ENCODE results near the gene GPR107.

GPR107 gene

DNA sequence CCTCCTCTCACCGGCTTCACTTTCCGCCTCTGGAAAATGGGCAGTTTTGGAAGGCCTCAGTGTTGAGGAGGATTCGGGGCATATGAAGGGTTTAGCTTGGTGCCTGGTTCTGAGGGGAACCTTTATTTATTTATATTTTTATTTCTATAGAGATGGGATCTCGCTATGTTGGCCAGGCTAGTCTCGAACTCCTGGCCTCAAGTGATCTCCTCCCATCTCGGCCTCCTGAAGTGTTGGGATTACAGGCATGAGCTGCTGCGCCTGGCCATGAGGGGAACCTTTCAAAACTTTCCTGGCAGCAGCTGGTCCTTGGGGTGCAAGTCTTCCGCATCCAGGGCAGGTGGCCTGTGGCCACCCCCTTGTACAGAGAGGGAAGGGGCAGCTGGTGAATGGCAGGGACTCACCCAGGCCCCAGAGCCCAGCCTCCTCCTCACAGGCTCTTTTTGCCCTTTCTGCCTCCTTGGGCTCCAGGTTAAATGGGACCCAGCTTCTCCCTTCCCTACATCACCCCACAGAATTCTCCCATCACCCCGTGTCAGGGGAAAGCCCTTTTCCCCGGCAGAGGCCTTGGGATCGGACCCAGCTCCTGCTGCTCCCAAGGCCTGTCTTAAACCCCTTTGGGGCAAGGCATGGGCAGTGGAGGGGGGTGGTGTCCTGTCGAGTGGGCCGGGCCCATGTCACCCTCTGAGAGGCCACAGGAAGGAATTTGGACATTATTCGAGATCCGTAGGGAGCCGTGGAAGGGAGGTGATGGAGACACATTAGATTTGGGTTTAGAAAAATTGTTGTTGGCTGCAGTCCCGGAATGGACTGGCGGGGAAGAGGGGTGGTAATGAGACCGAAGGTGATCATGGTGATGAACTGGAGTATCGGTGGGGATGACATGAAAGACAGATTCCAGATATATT, 124.4 kb downstream of the GPR107 start:
- in situ Hi-C loops (cut with MboI; ENCODE audit: low sequenced_read_pairs), result no loop called here

DNA sequence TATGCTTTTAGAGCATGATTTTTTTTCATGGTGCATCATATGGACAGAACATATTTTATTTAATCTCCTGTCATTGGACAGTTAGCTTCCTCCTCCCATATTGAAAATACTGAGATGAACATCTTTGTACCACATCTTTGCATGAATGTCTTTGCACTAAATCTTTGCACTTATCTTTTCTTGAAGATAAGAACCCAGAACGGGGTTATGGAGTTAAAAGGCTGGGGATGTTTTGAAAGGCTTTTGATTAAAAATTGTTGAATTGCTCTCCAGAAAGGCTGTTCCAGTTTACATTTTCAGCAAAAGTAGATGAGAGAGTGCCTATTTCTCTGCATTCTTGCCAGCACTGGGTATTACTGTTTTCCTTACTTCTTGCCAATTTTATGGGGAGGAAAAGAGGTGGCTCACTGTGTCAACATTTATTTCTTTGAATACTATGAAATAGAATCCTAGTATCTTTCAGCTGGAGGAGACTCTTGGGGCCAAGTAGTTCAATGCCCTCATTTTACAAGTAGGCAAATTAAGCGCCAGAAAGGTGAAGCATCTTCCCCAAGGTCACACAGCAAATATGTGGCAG, 125.7 kb downstream of the GPR107 start:
- in situ Hi-C loops (cut with MboI; ENCODE audit: low sequenced_read_pairs), result no loop called here

- in situ Hi-C loops (cut with MboI; ENCODE audit: low sequenced_read_pairs), result no loop called here
Measured at GRCh38 chr9:130180516-130180915, 126.8 kb downstream of the GPR107 start.

DNA sequence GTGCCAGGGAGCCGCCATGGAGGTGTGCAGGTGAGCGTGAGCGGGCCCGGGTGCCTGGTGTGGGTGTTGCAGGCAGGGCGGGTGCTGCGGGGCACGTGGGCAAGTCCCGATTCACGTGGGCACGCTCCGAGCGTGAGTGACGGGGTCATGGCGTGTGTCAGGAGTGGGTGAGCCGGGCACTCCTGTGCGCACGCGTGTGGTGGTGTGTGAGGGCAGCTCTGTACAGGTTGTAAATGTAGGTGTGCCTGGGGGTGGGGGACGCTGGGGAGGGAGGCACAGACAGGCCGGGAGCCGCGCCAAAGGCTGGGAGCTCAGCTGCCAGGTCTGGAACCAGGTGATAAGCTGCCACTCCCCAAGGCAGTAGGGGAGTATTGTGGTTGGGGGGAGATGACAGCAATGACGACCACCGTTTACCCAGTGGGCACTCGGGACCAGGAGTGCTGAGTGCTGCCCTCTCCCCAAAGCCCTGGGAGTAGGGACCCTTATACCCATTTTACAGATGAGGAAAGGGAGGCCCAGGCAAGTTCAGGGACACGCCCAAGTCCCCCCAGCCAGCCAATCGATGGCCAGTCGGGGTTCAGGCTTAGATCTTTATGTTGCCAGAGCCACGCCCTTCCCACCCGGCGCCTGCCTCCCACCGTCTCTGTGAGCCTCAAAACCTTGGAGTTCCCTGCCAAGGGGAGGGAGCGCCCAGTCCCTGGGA, 128.1 kb downstream of the GPR107 start:
- in situ Hi-C loops (cut with MboI; ENCODE audit: low sequenced_read_pairs), result no loop called here

- in situ Hi-C loops (cut with MboI; ENCODE audit: low sequenced_read_pairs), result no loop called here
Measured at GRCh38 chr9:130182381-130182909, 128.7 kb downstream of the GPR107 start.

DNA sequence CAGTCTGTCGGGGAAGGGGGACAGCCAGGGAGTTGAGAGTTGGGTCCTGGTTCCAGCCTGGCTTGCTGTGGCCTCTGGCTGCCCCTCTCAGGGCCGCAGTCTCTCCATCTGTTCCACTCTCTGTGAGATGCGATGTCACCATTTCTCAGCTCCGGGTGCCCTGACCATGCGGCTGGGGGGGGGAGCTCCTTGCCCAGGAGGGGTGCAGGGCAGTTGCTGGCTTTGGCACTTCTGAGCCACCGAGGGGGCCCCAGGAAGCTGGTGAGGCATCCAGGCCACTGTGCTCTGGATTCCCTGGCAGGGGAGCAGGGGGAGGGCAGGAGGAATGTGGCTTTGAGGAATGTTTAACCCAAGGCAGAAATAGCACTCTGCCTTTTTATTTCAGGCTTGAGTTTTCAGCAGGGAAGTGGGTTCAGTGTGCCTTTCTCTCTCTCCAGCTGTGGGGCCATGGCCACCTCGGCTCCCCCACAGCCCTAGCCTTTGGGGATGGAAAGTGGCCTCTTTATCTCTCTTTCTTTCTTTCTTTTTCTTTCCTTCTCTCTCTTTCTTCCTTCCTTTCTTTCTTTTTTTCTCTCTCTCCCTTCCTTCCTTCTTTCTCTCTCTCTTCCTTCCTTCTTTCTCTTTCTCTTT, 129.5 kb downstream of the GPR107 start:
- in situ Hi-C loops (cut with MboI; ENCODE audit: low sequenced_read_pairs), result no loop called here

GRCh38 chr9:130185017-130185416, 131.3 kb downstream of the GPR107 start:
- in situ Hi-C loops (cut with MboI; ENCODE audit: low sequenced_read_pairs), result no loop called here

DNA sequence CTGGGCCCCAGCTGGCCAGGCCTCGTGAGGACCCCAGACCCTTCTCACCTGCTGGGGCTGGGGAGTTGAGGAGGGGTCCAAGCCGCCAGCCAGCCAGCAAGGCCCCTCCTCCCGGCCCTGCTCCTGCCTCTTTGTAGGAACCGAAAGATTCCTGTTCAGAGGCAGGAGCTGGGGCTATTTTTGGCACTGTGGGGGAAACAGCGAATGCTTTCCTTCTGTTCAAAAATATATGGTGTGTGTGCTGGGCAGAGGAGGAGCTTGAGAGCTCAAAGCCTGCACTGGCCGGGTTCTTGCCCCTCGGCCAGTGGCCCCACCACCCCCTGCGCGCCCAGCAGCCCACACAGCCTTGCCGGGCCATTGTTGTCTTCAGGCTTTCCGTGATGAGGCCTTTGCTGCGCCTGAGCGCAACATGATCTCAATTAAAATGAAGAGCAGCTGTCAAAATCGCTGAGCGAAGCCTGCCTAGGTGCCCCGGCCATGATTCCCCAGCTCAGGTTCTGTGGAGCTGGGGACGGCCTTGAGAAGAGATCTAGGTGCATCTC, 131.9 kb downstream of the GPR107 start:
- in situ Hi-C loops (cut with MboI; ENCODE audit: low sequenced_read_pairs), result no loop called here

DNA sequence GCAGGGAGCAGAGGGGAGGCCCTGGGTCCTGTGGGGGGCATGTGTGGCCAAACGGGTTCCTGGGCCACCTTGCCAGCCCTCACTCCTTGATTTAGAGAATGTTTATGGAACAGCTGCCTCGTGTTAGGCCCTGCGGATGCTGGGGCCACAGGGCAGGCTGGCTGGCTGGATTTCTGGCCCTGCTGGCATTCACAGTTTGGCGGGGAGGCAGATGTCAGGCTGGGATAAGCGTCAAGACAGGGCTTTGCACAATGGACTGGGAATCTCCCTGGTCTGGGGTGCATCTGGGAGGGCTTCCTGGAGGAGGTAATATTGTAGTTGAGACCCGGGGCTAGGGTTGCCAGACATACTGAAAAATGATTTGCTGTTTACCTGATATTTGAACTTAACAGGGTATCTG, 132.3 kb downstream of the GPR107 start:
- in situ Hi-C loops (cut with MboI; ENCODE audit: low sequenced_read_pairs), result no loop called here

DNA sequence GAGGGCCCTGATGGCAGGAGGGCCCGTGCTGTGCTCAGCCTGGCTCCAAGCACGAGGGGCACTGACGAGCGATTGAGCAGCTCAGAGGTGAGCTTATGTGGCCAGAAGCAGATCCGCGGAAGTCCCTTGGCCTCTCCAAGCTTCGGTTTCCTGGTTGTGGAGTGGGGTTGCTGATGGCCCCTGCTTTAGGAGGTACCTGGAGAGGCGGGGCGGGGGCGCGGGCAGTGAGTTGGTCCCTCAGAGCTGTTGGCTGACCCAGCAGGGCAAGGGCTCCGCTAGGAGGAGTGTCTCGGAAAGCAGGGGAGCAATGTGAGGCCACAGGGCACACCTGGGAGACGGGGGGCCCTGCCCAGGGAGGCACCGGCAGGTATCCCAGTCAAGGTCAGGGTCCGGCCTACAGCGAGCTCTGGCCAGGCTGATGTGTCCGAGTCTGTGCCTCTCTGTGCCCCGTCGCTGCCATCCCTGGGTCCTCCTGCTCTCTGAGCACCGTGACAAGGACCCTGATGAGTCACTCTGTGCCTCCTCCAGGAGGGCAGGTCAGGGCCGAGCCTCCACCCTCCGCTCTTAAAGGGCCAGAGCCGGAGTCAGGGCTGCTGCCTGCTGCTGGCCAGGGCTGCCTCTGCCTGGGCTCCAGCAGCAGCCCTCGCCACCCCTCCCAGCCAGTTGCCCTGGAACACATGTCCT, 133.3 kb downstream of the GPR107 start:
- in situ Hi-C loops (cut with MboI; ENCODE audit: low sequenced_read_pairs), result no loop called here

DNA sequence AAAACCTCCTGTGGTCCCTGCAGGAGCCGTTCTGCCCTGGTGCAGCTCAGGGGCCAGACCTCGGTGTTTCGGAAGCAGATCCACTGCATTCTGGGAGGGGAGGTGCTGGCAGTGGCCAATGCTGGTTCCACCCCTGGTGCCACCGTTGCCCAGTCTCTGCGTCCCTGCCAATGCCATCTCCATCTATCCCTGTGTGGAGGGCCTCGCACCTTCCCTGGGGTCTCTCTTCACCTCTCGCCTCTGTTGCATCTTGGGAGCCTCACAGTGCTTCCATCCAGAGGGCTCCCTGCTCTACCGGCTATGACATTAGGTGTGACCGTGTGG, 133.8 kb downstream of the GPR107 start:
- in situ Hi-C loops (cut with MboI; ENCODE audit: low sequenced_read_pairs), result no loop called here

DNA sequence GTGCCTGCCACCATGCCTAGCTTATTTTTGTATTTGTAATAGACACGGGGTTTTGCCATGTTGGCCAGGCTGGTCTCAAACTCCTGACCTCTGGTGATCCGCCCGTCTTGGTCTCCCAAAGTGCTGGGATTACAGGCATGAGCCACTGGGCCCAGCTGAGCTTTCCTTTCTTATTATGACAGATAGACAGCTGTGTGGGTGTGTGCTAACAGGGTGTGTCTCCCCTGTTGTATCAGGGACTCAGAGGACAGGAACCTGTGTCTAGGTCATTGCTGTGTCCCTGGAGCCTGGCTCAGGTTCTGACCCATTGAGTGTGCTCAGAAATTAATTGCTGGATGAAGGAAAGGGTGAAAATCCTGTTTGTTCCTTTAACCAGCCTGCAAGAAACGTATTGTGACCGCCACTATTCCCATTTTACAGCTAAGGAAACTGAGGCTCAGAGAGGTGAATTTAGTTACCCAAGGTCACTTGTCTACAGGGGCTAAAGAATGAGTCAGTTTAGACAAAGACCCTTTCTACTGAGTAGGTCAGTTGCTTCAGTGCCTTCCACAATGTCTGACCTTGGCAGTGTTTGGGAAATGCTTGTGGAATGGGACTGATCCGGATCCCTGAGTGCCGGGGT, 135.3 kb downstream of the GPR107 start:
- in situ Hi-C loops (cut with MboI; ENCODE audit: low sequenced_read_pairs), result no loop called here
